HCT116 (cell line): Measurements from ENCODE around the gene C3AR1. TPM values are rescaled to one million over a fixed set of nuclear protein-coding genes. Genes with fewer than 3 reads are reported as not detected.
A peak's percentile ranks its signal among the peaks of the same experiment; 100 is the strongest.

ENCODE experiments used
- ATAC-seq: fragments of 200-7000 bp; cut with Tn5 transposase; 2 replicates; pipeline ENCODE4 v1.9.1; 2020; ENCODE audit warnings: mild to moderate bottlenecking, moderate library complexity
- BruUV-seq: library from RNA; stranded (reverse); fragments of 400-500 nt; replicated peaks from 2 replicates; lab custom pipeline; 2021; lab: Mats Ljungman, UMichigan
- CTCF ChIA-PET: fragments of 300-600 bp; sonication (Branson Sonifier 250); formaldehyde crosslinking; loops from one replicate; lab custom pipeline; 2021; ENCODE audit warnings: antibody characterized with exemption; lab: Charles Lee
- POLR2A ChIA-PET: fragments of 300-600, 350-600 bp; sonication (Branson Sonifier 250); formaldehyde crosslinking; loops from one replicate; lab custom pipeline; 2021; ENCODE audit warnings: antibody characterized with exemption; lab: Charles Lee
- RAD21 ChIA-PET, 2 experiments: fragments of 300-600 bp; sonication (Branson Sonifier 250); formaldehyde crosslinking; loops; one replicate each; lab custom pipeline; 2023; ENCODE audit warnings: low total read pairs in 2 of 2; ENCODE audit not compliant: uncharacterized antibody in 2 of 2, unreplicated experiment in 2 of 2, low non-redundant PET in 1 of 2; lab: Charles Lee
- DNase-seq: peaks from one replicate; pipeline ENCODE4 v3.0.0-alpha.2; 2010; ENCODE audit warnings: low read depth, low spot score
- H2AFZ ChIP-seq: fragments of 200-600 bp; shearing (Covaris generic), sonication (generic); 2 replicates; pipeline ENCODE4 v1.6.1; 2017; ENCODE audit warnings: low read depth, mixed run types, mixed read lengths, antibody characterized with exemption, low read length; ENCODE audit not compliant: poor library complexity, severe bottlenecking
- H3K27ac ChIP-seq: 2 replicates; pipeline ENCODE4 v1.5.1; 2012; ENCODE audit warnings: low read depth, low read length
- H3K27me3 ChIP-seq: fragments of 200-600 bp; sonication (generic); 2 replicates; pipeline ENCODE4 v1.6.1; 2016; ENCODE audit warnings: mixed run types, low read length, mixed read lengths; ENCODE audit not compliant: insufficient read depth
- H3K36me3 ChIP-seq, 2 experiments: fragments of 200-500 bp in 1 of 2; fragments of 200-600 bp in 1 of 2; sonication (Bioruptor generic) in 1 of 2; sonication (generic) in 1 of 2; 2 replicates each; pipeline versions ENCODE4 v1.5.1 to v1.6.1; 2014 to 2016; ENCODE audit warnings: low read length in 2 of 2, inconsistent platforms in 1 of 2, mixed read lengths in 1 of 2, mixed run types in 1 of 2; ENCODE audit not compliant: insufficient read depth in 2 of 2, control insufficient read depth in 1 of 2
- H3K4me1 ChIP-seq, 2 experiments: fragments of 200-600 bp in 1 of 2; sonication (generic) in 1 of 2; 2 replicates each; pipeline versions ENCODE4 v1.5.1 to v1.6.1; 2012 to 2017; ENCODE audit warnings: low read length in 2 of 2, inconsistent platforms in 1 of 2, mild to moderate bottlenecking in 1 of 2, mixed read lengths in 1 of 2, mixed run types in 1 of 2, moderate library complexity in 1 of 2; ENCODE audit not compliant: insufficient read depth in 2 of 2, control insufficient read depth in 1 of 2
- H3K4me2 ChIP-seq: fragments of 200-600 bp; sonication (generic); 2 replicates; pipeline ENCODE4 v1.6.1; 2017; ENCODE audit warnings: mixed run types, low read length, mixed read lengths
- H3K4me3 ChIP-seq, 2 experiments: fragments of 200-600 bp in 1 of 2; sonication (generic) in 1 of 2; replicated peaks in 1 of 2; 2 replicates each; pipeline ENCODE4 v1.5.1; 2011 to 2016; ENCODE audit warnings: low read length in 2 of 2, control low read depth in 1 of 2, low read depth in 1 of 2, mild to moderate bottlenecking in 1 of 2, mixed read lengths in 1 of 2, mixed run types in 1 of 2
- H3K79me2 ChIP-seq: fragments of 200-600 bp; sonication (generic); 2 replicates; pipeline ENCODE4 v1.6.1; 2017; ENCODE audit warnings: mild to moderate bottlenecking, mixed run types, low read length, moderate library complexity, mixed read lengths; ENCODE audit not compliant: insufficient read depth
- H3K9ac ChIP-seq: fragments of 200-600 bp; sonication (generic); 2 replicates; pipeline ENCODE4 v1.6.1; 2016; ENCODE audit warnings: low read length, mixed read lengths
- H3K9me2 ChIP-seq: fragments of 200-600 bp; sonication (generic), shearing (Covaris generic); 2 replicates; pipeline ENCODE4 v1.6.1; 2017; ENCODE audit warnings: mixed run types, mild to moderate bottlenecking, moderate library complexity; ENCODE audit not compliant: insufficient read depth
- H3K9me3 ChIP-seq, 2 experiments: fragments of 200-500 bp in 1 of 2; fragments of 200-600 bp in 1 of 2; sonication (Bioruptor generic) in 1 of 2; sonication (generic) in 1 of 2; 2 replicates each; pipeline ENCODE4 v1.6.1; 2014 to 2017; ENCODE audit warnings: low read length in 2 of 2, mixed read lengths in 2 of 2, inconsistent platforms in 1 of 2, low read depth in 1 of 2, mild to moderate bottlenecking in 1 of 2, mixed run types in 1 of 2, moderate library complexity in 1 of 2; ENCODE audit not compliant: control insufficient read depth in 1 of 2, insufficient read depth in 1 of 2
- H4K20me1 ChIP-seq: fragments of 200-600 bp; sonication (generic), shearing (Covaris generic); 2 replicates; pipeline ENCODE4 v1.6.1; 2017; ENCODE audit warnings: mixed run types, mild to moderate bottlenecking, moderate library complexity; ENCODE audit not compliant: insufficient read depth
- CBX3 ChIP-seq: IDR thresholded peaks from 2 replicates; pipeline ENCODE4 v1.6.1; 2012; ENCODE audit warnings: low read depth
- EGR1 ChIP-seq: IDR thresholded peaks from 2 replicates; pipeline ENCODE4 v1.6.1; 2012; ENCODE audit warnings: low read depth
- EZH2phosphoT487 ChIP-seq: fragments of 200-600 bp; IDR thresholded peaks from 2 replicates; pipeline ENCODE4 v1.6.1; 2018; ENCODE audit warnings: antibody characterized with exemption, borderline replicate concordance
- FOSL1 ChIP-seq: IDR thresholded peaks from 2 replicates; pipeline ENCODE4 v1.6.1; 2012; ENCODE audit warnings: low read depth
- JUND ChIP-seq: IDR thresholded peaks from 2 replicates; pipeline ENCODE4 v1.6.1; 2012
- POLR2AphosphoS5 ChIP-seq: IDR thresholded peaks from 2 replicates; pipeline ENCODE4 v1.6.1; 2011; ENCODE audit warnings: mild to moderate bottlenecking, low read depth, low read length, moderate library complexity
- RAD21 ChIP-seq: IDR thresholded peaks from 2 replicates; pipeline ENCODE4 v1.6.1; 2012; ENCODE audit warnings: low read depth, mild to moderate bottlenecking
- SIN3A ChIP-seq: IDR thresholded peaks from 2 replicates; pipeline ENCODE4 v1.6.1; 2012; ENCODE audit warnings: low read depth
- TCF7L2 ChIP-seq: IDR thresholded peaks from 2 replicates; pipeline ENCODE4 v1.7.0; 2011; ENCODE audit warnings: borderline replicate concordance, inconsistent platforms; ENCODE audit not compliant: insufficient read depth, insufficient read length; ENCODE audit errors: extremely low read depth
- ZFX ChIP-seq: fragments of 450-650 bp; IDR thresholded peaks from 2 replicates; pipeline ENCODE4 v1.6.1; 2017
- ZNF274 ChIP-seq: fragments of 200-500 bp; sonication (Bioruptor generic); IDR thresholded peaks from 2 replicates; pipeline ENCODE4 v1.6.1; 2014; ENCODE audit warnings: mild to moderate bottlenecking, low read depth, low read length, inconsistent platforms
- intact Hi-C: fragments of 100-400 bp; cut with micrococcal nuclease; formaldehyde crosslinking; loops from 2 replicates; pipeline ENCODE4 v1.10.0; 2022
- total RNA-seq: library from RNA; stranded (reverse); gene quantifications from one replicate; pipeline ENCODE4 v1.2.1, GENCODE V29; 2021; ENCODE audit not compliant: unreplicated experiment
- TF ChIP-seq, protein P1 (sequence below): IDR thresholded peaks from 2 replicates; pipeline ENCODE4 v1.6.1; 2012

The C3AR1 gene
- total RNA-seq, 1 experiment from 2014 or later = not detected

DNA sequence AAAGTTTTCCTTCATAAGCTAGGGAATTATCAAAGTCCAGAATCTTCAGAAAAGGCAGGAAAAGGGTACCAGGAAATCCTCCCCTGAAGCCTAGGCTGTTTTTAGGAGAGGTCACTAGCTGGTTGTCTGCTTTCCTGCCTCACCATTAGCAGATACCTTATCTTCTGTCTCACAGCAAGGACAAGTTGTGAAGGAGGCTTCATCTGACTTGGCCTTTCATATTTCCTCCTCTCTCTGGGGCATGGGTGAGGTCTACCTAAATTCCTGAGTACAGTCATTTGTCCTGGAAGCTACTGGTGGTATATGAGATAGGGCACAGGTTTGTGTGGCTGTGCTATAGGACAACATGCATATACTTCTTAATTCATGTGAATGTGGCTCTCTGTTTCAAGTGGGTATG, 31.4 kb downstream of the C3AR1 start:
- ChIA-PET POLR2A (no interaction called here), RAD21 (no interaction called here), CTCF (no interaction called here)
- no peak overlapping the region for H2AFZ ChIP-seq
- no peaks in the 10 kb centered on the region for H3K9me3 ChIP-seq
- H4K20me1 ChIP-seq = no peaks in the 10 kb centered on the region
- BruUV-seq = no TSS peak
- H3K4me2 ChIP-seq = peak overlapping the region; percentile 96
- H3K79me2 ChIP-seq = peaks cover 39% of the 10 kb centered on the region
- TF ChIP-seq SIN3A (no peak), RAD21 (no peak), EZH2phosphoT487 (no peak), CBX3 (no peak), JUND (no peak), ZFX (no peak), ZNF274 (no peak), EGR1 (no peak), TCF7L2 (no peak)
- TF ChIP-seq, protein P1, sequence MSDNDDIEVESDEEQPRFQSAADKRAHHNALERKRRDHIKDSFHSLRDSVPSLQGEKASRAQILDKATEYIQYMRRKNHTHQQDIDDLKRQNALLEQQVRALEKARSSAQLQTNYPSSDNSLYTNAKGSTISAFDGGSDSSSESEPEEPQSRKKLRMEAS = no peak
- H3K9me2 ChIP-seq = no peaks in the 10 kb centered on the region
- H3K4me1 ChIP-seq = peaks cover 29 to 57% of the 10 kb centered on the region in 2 experiments
- DNase-seq (no peak), ATAC-seq (no peak)
- 0 out of 4 replicates have a peak, but pooled peaks cover 0 to 2% of the 10 kb centered on the region in 2 experiments for H3K36me3 ChIP-seq
- no peak overlapping the region for H3K4me3 ChIP-seq
- intact Hi-C loops = no loop called here
- H3K9ac ChIP-seq = peak overlapping the region; percentile 17; the same call in 1 of the 2 replicates
- no peak overlapping the region for H3K27ac ChIP-seq
- no peaks in the 10 kb centered on the region for H3K27me3 ChIP-seq

DNA sequence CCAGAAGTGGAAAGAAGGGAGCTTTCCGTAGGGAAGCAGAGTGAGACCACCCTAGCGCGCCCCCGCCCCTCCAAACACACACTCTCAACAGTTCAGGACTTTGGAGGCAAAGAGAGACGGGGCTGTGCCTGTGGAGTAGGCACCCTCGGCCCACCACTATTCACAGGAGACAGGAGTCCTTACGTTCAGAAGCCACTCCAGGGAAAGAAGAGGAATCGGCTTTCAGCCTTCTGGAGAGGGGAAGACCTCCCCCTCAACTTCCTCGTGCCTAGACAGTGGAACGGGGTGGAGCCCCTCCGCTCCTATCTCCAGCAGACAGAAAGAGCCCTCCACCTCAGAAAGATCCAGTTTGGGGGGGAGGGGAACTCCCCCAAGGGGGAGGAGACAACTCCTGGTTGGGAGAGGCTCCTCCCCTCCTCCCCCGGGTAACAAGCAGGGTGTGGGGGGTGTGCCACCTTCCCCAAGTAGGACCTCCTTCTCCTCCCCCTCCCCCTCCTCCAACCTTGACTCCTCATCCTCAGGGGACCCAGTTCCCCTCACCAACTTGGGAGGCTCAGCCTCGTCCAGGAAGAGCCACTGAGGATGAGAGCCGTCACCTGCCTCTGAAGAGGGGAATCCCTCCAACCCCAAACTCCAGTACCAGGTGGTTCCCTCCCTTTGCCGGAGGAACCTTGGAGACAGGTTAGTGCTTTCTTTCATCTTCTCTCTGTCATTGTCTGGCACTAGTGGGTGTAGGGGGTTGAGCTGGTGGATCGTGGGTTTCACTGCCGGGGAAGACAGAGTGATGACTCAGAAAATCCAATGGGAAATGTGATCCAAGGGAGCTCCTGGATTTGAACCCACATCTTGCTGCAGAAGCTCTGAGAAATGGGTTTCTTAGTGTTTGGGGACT, 32.8 kb downstream of the C3AR1 start:
- no peaks in the 10 kb centered on the region for H3K36me3 ChIP-seq
- no peaks in the 10 kb centered on the region for H4K20me1 ChIP-seq
- peak overlapping the region; percentile 86 to 88 for H3K4me3 ChIP-seq
- H3K4me2 ChIP-seq = peak overlapping the region; percentile 96
- H3K9me3 ChIP-seq = no peaks in the 10 kb centered on the region
- POLR2A ChIA-PET = no interaction called here
- peak overlapping the region; percentile 85 for H3K27ac ChIP-seq
- ATAC-seq = peak; percentile 66
- TF ChIP-seq FOSL1 (peak; percentile 73), POLR2AphosphoS5 (peak; percentile 59), ZNF274 (no peak), JUND (peak; percentile 65), TCF7L2 (peak; percentile 37)
- BruUV-seq = TSS peak; percentile 78
- DNase-seq = no peak
- RAD21 ChIA-PET = no interaction called here
- H3K79me2 ChIP-seq = peaks cover 29% of the 10 kb centered on the region
- peaks cover 21 to 49% of the 10 kb centered on the region in 2 experiments for H3K4me1 ChIP-seq
- no peaks in the 10 kb centered on the region for H3K27me3 ChIP-seq
- H2AFZ ChIP-seq = no peak overlapping the region
- peak overlapping the region; percentile 95 for H3K9ac ChIP-seq
- H3K9me2 ChIP-seq = no peaks in the 10 kb centered on the region
- CTCF ChIA-PET = interaction anchor here (1.0 kb wide), 1 partner anchor 100 kb away, joined by 6 read pairs; no protein-coding TSS in a partner anchor
- intact Hi-C loops = no loop called here
